Measurements from ENCODE around the gene PTK6. TPM values are rescaled to one million over a fixed set of nuclear protein-coding genes. Genes with fewer than 3 reads are reported as not detected.

PTK6 gene
- total and polyA plus RNA-seq, 5 donors: 0.09 to 0.15 (median 0.14) TPM; not detected in 2

- WGBS: 2% methylated on average over 34 of the region's 34 CpGs
- Histone ChIP-seq H3K9me3 (ENCODE audit: control insufficient read depth, low read length) (no peaks in the 10 kb centered on the region), H3K4me1 (ENCODE audit: control insufficient read depth, insufficient read depth, low read length) (no peaks in the 10 kb centered on the region), H3K27me3 (ENCODE audit: control insufficient read depth, insufficient read depth) (no peaks in the 10 kb centered on the region), H3K4me3 (ENCODE audit: low read length) (peak within 1 kb of the TSS; percentile 55), H3K27ac (ENCODE audit: low read length) (no peak within 1 kb of the TSS)
- ATAC-seq (peak; percentile 28 to 63), DNase-seq (peak; percentile 68 to 86 (median 79))
- intact Hi-C loops (cut with DNase I): no loop called here
Measured at GRCh38 chr20:63553933-63554290, 16.7 kb upstream of the PTK6 start, which contains the start of gene FNDC11. Gene FNDC11 (plus strand): TSS chr20:63554159. CDS start chr20:63555664, 1,505 bp downstream.

- WGBS: 2% methylated on average over 37 of the region's 37 CpGs
- Histone ChIP-seq H3K27ac (ENCODE audit: low read length) (no peak overlapping the region), H3K9me3 (ENCODE audit: control insufficient read depth, low read length) (no peaks in the 10 kb centered on the region), H3K4me3 (ENCODE audit: low read length) (peak overlapping the region; percentile 55), H3K4me1 (ENCODE audit: control insufficient read depth, insufficient read depth, low read length) (no peaks in the 10 kb centered on the region), H3K27me3 (ENCODE audit: control insufficient read depth, insufficient read depth) (no peaks in the 10 kb centered on the region)
- ATAC-seq (peak; percentile 82 to 83), DNase-seq (peak; percentile 90 to 96 (median 91))
- intact Hi-C loops (cut with DNase I): no loop called here
Measured at GRCh38 chr20:63553251-63553932, 16.2 kb upstream of the PTK6 start.

- H3K27me3 ChIP-seq (ENCODE audit: control insufficient read depth, insufficient read depth): no peaks in the 10 kb centered on the region
- no peak overlapping the region for H3K27ac ChIP-seq (ENCODE audit: low read length)
- no peaks in the 10 kb centered on the region for H3K9me3 ChIP-seq (ENCODE audit: control insufficient read depth, low read length)
- 42% methylated on average over 15 of the region's 15 CpGs for WGBS
- H3K4me1 ChIP-seq (ENCODE audit: control insufficient read depth, insufficient read depth, low read length): no peaks in the 10 kb centered on the region
- intact Hi-C loops (cut with DNase I): no loop called here
- H3K4me3 ChIP-seq (ENCODE audit: low read length): no peak overlapping the region
- ATAC-seq (peak in 1 of 2 donors; percentile 1), DNase-seq (no peak)
Measured at GRCh38 chr20:63552481-63553249, 15.5 kb upstream of the PTK6 start.

GRCh38 chr20:63551068-63551467, 13.9 kb upstream of the PTK6 start:
- Histone ChIP-seq H3K27me3 (ENCODE audit: control insufficient read depth, insufficient read depth) (no peaks in the 10 kb centered on the region), H3K9me3 (ENCODE audit: control insufficient read depth, low read length) (no peaks in the 10 kb centered on the region), H3K4me1 (ENCODE audit: control insufficient read depth, insufficient read depth, low read length) (no peaks in the 10 kb centered on the region), H3K27ac (ENCODE audit: low read length) (no peak overlapping the region), H3K4me3 (ENCODE audit: low read length) (no peak overlapping the region)
- 35% methylated on average over 9 of the region's 9 CpGs for WGBS
- no peak for DNase-seq
- intact Hi-C loops (cut with DNase I): no loop called here
- no peak for ATAC-seq

- no peaks in the 10 kb centered on the region for H3K4me1 ChIP-seq (ENCODE audit: control insufficient read depth, insufficient read depth, low read length)
- ATAC-seq (no peak), DNase-seq (no peak)
- no peak overlapping the region for H3K4me3 ChIP-seq (ENCODE audit: low read length)
- 80% methylated on average over 18 of the region's 18 CpGs for WGBS
- no peak overlapping the region for H3K27ac ChIP-seq (ENCODE audit: low read length)
- H3K9me3 ChIP-seq (ENCODE audit: control insufficient read depth, low read length): no peaks in the 10 kb centered on the region
- intact Hi-C loops (cut with DNase I): loop anchor here in 1 of 4 donors (10.0 kb wide), 1 partner anchor 205 kb away; no protein-coding TSS in a partner anchor
- no peaks in the 10 kb centered on the region for H3K27me3 ChIP-seq (ENCODE audit: control insufficient read depth, insufficient read depth)
Measured at GRCh38 chr20:63549679-63550282, 12.6 kb upstream of the PTK6 start.

- Histone ChIP-seq H3K27ac (ENCODE audit: low read length) (no peak overlapping the region), H3K9me3 (ENCODE audit: control insufficient read depth, low read length) (no peaks in the 10 kb centered on the region), H3K4me3 (ENCODE audit: low read length) (no peak overlapping the region), H3K4me1 (ENCODE audit: control insufficient read depth, insufficient read depth, low read length) (no peaks in the 10 kb centered on the region), H3K27me3 (ENCODE audit: control insufficient read depth, insufficient read depth) (no peaks in the 10 kb centered on the region)
- DNase-seq (no peak), ATAC-seq (no peak)
- 23% methylated on average over 23 of the region's 25 CpGs for WGBS
- intact Hi-C loops (cut with DNase I): loop anchor here in 1 of 4 donors (10.0 kb wide), 1 partner anchor 206 kb away; no protein-coding TSS in a partner anchor
Measured at GRCh38 chr20:63549019-63549418, 11.8 kb upstream of the PTK6 start.

- no peak for ATAC-seq
- 42% methylated on average over 11 of the region's 11 CpGs for WGBS
- no peaks in the 10 kb centered on the region for H3K9me3 ChIP-seq (ENCODE audit: control insufficient read depth, low read length)
- no peak overlapping the region for H3K4me3 ChIP-seq (ENCODE audit: low read length)
- H3K27ac ChIP-seq (ENCODE audit: low read length): no peak overlapping the region
- intact Hi-C loops (cut with DNase I): loop anchor here in 1 of 4 donors (10.0 kb wide), 1 partner anchor 206 kb away; no protein-coding TSS in a partner anchor
- no peaks in the 10 kb centered on the region for H3K4me1 ChIP-seq (ENCODE audit: control insufficient read depth, insufficient read depth, low read length)
- H3K27me3 ChIP-seq (ENCODE audit: control insufficient read depth, insufficient read depth): no peaks in the 10 kb centered on the region
- no peak for DNase-seq
Measured at GRCh38 chr20:63548542-63548941, 11.4 kb upstream of the PTK6 start.

GRCh38 chr20:63547725-63548480, 10.7 kb upstream of the PTK6 start, which contains the start of gene SRMS:
Gene SRMS (minus strand): TSS chr20:63547749. CDS start chr20:63547463, 286 bp downstream.
- no peaks in the 10 kb centered on the region for H3K4me1 ChIP-seq (ENCODE audit: control insufficient read depth, insufficient read depth, low read length)
- ATAC-seq: no peak
- H3K9me3 ChIP-seq (ENCODE audit: control insufficient read depth, low read length): no peaks in the 10 kb centered on the region
- H3K27me3 ChIP-seq (ENCODE audit: control insufficient read depth, insufficient read depth): no peaks in the 10 kb centered on the region
- no peak for DNase-seq
- intact Hi-C loops (cut with DNase I): loop anchor here in 1 of 4 donors (10.0 kb wide), 1 partner anchor 207 kb away; no protein-coding TSS in a partner anchor
- no peak within 1 kb of the TSS for H3K4me3 ChIP-seq (ENCODE audit: low read length)
- H3K27ac ChIP-seq (ENCODE audit: low read length): no peak within 1 kb of the TSS
- WGBS: 52% methylated on average over 35 of the region's 35 CpGs

- Histone ChIP-seq H3K4me1 (ENCODE audit: control insufficient read depth, insufficient read depth, low read length) (no peaks in the 10 kb centered on the region), H3K9me3 (ENCODE audit: control insufficient read depth, low read length) (no peaks in the 10 kb centered on the region), H3K4me3 (ENCODE audit: low read length) (no peak overlapping the region), H3K27me3 (ENCODE audit: control insufficient read depth, insufficient read depth) (no peaks in the 10 kb centered on the region), H3K27ac (ENCODE audit: low read length) (no peak overlapping the region)
- 46% methylated on average over 58 of the region's 58 CpGs for WGBS
- intact Hi-C loops (cut with DNase I): loop anchor here in 1 of 4 donors (10.0 kb wide), 1 partner anchor 208 kb away; no protein-coding TSS in a partner anchor
- ATAC-seq (no peak), DNase-seq (no peak)
Measured at GRCh38 chr20:63546956-63547724, 10.0 kb upstream of the PTK6 start.

Data from right cardiac atrium (tissue), 5 donors.